NCI-H2029 (cell line): ENCODE data around the gene RHAG.
A peak's percentile ranks its signal among the peaks of the same experiment; 100 is the strongest.

ENCODE experiments used
- DNase-seq: peaks from one replicate; lab custom pipeline; 2025; lab: John Stamatoyannopoulos, UW

Gene RHAG

DNA sequence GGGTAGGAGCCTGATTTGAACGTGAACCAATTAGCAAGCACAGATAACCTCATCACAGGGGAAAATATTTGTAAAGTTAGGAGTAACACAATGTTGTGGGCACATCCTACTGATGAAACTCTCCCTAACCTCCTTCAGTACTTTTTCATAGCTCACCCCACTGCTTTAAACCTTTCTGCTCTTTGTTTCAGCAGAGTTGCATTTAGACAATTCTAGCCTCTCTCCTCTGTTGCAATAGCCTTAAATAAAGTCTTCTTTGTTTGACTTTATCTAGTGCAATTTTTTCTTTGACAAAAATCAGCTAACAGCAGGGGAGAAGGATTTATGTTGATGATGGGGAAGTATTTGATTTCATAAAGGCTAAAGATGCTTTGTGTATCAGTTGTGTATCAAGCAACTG lies 72.1 kb downstream of the RHAG start:
- no peak for DNase-seq

DNA sequence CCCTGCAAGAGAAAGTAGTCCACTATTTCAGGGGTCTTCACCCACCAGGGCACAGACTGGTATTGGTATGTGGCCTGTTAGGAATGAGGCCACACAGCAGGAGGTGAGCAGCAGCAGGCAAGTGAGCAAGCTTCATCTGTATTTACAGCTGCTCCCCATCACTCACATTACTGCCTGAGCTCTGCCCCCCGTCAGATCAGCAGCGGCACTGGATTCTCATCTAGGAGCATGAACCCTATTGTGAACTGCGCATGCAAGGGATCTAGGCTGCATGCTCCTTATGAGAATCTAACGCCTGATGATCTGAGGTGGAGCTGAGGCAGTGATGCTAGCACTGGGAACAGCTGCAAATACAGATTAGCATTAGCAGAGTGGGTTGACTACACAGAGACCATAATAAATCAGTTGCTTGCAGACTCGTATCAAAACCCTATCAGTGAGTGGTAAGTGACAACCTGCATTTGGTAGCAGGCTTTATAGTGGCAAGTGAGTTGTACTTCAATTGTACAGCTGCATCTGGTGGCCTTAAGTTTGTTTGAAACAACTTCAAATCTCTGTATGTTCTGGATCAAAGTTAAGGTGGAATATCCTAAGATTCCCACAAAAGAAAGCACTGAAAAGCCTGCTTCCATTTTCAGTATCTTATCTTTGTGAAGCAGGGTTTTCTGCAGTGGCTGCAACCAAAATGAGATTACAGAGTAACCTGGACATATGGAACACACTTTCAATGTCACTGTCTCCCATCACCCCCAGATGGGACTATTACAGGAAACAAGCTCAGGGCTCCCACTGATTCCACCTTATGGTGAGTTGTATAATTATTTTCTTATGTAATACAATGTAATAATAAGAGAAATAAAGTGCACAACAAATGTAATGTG lies 73.4 kb downstream of the RHAG start:
- DNase-seq, result no peak

DNA sequence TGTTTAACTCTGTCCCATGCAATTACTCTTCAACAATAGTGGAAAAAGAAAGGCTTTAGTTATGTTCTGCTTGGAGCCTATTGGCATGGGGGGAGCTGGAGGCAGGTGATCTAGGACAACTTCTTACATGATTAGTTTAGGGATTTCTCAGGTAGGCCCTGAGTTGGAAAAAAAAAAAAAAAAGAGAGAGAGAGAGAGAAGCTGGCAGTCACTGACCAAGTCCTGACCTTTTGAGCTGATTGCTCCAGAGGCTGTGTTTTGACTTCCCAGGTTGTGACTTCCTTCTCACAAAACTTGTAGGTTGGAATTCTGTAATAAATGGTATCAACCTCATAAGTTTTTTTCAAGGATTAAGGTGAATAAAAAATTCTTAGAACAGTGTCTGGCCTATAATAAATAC lies 78.4 kb downstream of the RHAG start:
- DNase-seq, result no peak

DNA sequence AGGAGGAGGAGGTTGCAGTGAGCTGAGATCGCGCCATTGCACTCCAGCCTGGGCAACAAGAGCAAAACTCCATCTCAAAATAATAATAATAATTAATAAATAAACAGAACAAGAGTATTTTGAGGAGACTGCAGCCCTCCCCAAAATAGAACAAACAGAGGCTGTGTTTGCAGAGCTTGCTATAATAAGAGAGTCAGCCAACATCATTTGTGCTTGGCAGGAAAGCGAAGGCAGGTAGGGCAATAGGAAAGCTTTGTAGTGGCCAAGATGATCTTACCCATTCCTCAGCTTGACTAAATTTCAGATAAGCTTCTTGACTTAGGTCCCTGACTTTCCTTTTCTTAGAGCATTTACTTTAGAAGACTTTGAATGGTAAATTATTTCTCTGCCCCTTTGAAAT lies 79.5 kb downstream of the RHAG start:
- no peak for DNase-seq

DNA sequence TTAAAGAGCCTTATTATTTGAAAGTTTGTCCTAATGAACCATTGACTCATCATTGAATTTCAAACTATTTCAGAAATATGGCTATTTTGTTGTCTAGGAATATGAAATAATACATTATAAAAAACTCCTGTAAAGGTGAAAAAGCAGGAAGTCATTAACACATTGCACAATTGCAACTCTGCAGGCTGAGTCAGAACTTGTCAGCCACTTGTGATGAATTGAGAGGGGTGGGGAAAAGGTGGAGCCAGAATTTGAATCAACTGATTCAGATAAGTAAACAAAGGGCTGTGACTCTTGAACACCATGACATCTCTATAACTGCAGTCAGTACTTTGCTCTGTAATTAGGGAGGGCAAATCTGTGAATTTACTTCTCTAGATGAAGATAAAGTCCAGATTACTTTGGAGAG lies 80.2 kb downstream of the RHAG start:
- peak; percentile 77 for DNase-seq

DNA sequence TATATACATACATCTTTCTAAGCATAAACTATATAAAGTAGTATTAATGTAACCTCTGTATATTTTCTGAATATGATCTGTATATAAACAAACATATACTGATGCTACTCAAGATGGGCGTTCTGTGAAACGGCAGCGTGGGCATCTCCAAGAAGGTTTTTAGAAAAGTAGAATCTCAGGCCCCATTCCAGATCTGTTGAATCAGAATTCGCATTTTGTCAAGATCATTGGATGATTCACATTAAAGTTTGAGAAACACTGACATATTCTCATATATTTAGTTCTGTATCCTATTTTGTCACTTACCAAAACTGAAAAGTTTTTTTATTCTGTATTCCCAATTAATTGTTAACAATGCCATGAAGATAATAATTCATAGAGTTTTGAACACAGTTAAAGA lies 80.7 kb downstream of the RHAG start:
- DNase-seq, result no peak
